Suppressor macrophage treated with lipopolysaccharide for 1 hour (primary cell): ENCODE results near the gene LGALS3.
A peak's percentile ranks its signal among the peaks of the same experiment; 100 is the strongest.

Source experiments
- DNase-seq, 3 donors: peaks; one replicate each; pipeline ENCODE4 v3.0.0-alpha.2; 2020 to 2022

Gene LGALS3

DNA sequence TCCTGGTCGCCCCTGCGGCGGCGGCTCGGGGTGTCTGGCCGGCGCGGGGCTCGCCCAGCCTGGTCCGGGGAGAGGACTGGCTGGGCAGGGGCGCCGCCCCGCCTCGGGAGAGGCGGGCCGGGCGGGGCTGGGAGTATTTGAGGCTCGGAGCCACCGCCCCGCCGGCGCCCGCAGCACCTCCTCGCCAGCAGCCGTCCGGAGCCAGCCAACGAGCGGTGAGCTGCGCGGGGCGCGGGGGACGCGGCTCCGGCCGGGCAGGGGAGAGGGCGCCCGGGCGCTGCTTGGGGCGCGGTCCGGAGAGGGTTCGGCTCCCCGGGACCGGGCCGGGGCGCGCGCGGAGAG lies at the start of gene LGALS3:
LGALS3 (plus strand) TSS at position 167 of the 342 bp plus-strand sequence. CDS start 8,122 bp downstream, outside the sequence.
- DNase-seq = peak; percentile 90 to 97 (median 93)

DNA sequence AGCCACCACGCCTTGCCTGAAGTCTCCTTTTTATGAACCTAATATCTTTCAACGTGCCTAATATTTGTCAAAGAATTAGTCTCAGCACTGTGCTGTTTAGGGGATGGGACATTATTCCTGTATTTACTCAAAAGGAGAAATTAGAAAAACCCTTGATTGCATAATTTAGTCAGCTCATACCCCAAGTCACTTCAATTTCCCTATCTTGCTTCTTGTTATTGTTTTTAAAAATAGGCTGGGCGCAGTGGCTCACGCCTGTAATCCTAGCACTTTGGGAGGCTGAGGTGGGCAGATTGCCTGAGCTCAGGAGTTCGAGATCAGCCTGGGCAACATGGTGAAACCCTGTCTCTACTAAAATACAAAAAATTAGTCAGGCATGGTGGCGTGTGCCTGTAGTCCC lies 49.1 kb upstream of the LGALS3 start:
- DNase-seq = peak; percentile 70 to 95 (median 95)

DNA sequence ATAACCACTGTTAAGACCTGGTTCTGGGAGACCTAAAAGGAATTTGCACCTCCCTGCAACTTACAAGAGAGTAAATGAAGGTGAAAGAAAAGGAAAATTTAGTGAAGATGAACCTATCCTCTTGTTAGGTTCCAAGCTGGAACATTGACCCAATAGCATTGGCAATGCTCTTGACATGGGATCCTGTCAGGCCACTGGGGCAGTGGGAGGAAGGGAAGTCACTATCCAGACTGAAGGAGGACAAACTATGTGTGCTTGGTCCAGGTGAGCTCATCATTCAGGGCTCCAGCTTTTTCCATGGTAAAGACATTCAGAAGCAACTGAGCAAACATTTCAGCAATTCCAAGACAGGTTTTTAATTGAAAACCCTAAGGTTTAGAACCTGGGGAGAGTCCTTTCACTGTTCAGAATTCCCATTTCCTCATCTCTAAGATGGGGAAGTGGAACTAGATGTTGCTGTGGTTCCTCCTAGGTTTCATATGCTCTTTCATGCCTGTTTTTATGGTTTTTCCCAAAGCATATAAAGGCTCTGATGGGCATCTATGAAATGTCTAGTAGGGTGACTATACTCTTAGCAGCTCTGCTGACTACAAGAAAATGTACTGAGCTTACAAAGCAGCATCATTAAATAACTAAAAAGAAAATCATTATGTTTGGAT lies 44.5 kb upstream of the LGALS3 start:
- DNase-seq = peak; percentile 67 to 88 (median 83)

DNA sequence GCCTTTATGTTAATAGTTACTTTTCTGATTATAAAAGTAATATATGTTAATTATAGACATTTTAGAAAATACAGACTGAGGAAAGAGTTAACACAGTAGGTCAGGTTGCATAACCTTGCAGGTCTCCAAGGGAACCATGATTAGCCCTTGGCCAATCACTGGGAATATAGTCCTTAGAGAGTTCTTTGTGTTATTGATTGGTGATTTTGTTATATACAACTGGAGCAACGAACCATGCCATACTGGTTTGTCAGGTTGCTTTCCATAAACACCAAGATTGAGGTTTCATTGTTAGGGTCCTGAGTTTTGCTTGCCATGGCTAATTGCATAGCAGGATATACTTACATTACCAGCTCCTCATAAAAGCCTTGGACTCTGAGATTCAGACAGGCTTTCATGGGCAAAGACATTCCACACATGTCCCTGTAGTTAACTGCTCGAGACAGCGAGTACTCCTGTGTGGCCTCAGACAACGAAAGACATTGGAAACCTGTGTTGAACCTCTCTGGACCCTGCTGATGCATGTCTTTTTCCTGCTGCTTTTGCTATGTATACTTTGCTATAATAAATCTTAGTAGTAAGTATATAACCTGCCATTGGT lies 43.9 kb upstream of the LGALS3 start:
- no peak for DNase-seq

DNA sequence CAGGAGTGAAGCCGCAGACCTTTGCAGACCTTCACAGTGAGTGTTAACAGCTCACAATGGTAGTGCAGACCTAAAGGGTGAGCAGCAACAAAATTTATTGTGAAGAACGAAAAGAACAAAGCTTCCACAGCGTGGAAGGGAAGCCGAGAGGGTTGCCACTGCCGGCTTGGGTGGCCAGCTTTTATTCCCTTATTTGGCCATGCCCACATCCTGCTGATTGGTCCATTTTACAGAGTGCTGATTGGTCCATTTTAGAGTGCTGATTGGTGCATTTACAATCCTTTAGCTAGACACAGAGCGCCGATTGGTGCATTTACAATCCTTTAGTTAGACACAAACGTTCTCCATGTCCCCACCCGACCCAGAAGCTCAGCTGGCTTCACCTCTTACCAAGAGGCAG lies 42.1 kb upstream of the LGALS3 start:
- DNase-seq = no peak

DNA sequence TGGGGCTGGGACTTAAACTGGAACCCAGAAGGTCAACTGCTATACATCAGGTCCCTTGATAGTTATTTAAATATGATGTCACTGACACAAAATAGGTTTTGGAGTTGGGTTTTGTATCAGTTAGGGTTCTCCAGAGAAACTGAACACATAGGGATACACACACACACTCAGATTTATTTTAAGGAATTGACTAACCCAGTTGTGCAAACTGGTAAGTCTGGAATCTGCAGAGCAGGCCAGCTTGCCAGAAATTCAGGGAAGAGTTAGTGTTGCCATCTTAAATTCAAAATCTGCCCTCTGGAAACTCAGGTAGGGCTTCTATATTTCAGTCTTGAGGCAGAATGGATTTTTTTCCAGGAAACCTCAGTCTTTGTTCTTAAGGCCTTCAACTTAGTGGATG lies 40.7 kb upstream of the LGALS3 start:
- DNase-seq = no peak

DNA sequence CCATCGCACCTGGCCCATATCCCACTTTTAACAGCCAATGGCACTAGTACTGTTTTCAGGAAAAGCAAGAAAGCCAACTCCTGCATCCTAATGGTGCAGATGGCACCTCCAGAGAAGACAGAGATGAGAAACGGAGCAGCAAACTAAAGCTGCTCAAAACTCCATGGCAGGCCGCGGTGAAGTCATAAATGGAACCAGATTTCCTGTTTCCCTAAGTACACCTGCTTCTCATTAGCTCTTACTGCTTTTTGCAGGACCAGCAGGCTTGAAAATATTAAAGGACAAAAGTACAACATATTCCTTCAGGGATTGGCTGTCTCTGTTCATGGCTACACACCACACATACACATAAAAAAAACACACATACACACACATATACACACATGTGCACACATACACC lies 36.7 kb upstream of the LGALS3 start:
- no peak for DNase-seq

DNA sequence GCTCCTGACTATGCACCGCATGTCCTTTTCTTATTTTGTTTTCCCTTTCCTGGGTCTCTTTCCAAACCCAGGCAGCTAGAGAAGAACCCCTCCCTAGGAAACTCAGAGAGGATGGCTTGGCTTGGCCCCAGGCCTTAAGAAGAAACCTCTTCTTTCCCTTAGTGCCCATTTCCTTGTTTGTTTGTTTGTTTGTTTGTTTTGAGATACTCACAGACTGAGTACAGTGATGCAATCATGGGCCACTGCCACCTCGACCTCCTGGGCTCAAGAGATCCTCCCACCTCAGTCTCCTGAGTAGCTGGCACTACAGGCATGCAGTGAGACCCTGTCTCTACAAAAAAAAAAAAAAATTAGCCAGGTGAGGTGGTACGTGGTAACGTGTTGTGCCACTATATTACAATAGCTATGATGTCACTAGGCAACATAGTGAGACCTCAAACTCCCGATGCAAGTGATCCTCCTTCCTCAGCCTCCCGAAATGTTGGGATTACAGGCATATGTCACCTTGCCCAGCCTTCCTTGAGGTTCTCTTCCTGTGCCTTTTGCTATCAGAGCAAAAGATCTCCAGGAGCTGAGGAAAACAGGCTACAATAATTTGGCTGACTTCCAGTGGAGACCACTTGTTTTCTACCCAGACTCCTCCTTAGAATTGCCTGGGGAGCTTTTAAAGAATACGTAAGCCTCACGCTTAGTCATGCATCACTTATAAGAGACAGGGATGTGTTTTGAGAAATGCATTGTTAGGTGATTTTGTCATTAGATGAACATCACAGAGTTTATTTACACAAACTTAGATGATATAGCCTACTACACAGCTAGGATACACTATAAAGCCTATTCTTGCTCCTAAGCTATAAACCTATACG lies 34.5 kb upstream of the LGALS3 start:
- no peak for DNase-seq

DNA sequence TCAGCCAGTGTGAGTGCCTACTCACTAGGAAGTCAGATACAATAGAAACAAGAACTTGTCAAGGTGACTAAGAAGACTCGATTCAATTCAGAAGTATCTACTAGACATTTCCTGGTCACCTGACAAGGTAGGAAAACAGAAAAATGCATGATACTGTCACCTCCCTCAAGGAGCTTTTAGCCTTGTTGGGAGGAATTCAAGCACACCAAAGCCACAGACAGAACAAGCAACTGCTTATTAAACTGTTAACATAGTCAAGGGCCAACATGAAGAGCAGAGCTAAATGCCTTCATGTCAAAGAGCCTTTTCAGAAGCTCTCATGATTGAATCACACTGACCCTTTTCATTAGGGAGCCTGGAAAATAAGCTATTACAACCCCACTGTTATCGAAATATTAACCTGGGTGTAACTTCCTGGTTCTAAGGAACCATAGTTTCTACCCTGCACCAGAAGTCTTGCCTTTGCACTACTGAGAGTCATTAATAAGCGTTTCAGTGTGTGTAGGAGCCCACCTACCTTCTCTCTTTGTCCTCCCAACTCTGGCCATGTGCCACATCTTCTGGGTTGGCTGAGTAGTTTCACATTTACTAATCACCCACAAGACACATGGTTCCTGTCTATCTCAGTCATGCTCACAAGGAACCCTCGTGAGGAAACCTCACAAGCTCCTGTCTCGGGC lies 31.0 kb upstream of the LGALS3 start:
- DNase-seq = peak; percentile 92 to 97 (median 96)

DNA sequence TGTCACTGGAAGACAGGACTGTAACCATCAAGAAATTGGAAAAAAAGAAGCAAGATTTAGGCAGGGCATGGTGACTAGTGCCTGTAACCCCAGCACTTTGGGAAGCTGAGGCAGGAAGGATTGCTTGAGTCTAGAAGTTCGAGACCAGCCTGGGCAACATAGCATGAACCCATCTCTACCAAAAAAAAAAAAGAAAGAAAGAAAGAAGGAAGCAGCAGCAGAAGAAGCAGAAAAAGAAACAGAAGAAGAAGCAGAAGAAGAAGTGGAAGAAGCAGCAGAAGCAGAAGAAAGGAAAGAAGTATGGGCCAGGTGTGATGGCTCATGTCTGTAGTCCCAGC lies 30.5 kb upstream of the LGALS3 start:
- no peak for DNase-seq

DNA sequence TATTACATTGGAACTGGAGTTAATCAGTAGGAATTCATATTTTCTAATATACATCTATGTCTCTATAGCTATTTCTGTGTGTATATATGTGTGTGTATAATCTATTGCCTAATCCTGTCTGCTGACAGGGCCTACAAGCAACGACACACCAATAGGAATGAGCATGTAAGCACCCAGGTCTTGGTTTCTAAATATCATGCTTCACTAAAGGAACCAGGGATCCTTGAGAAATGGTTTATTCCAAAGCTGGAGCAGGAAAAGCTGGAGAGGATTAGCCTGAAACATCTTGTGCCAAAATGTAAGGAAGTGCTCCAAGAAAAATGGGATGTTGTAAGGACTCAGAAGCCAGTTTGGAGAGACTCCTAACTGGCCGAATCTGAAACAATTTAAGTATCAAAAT lies 29.3 kb upstream of the LGALS3 start:
- DNase-seq = peak in 2 of 3 donors; percentile 33 to 37

DNA sequence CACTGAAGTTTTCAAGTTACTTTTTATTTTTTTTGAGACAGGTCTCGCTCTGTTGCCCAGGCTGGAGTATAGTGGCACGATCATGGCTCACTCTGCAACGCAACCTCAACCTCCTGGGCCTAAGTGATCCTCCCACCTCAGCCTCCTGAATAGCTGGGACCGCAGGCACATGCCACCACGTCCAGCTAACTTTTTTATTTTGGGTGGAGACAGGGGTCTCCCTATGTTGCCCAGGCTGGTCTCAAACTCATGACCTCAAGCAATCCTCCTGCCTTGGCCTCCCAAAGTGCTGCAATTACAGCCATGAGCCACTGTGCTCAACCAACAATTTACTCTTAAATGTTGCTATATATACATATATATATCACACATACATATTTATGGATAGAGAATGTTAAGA lies 27.4 kb upstream of the LGALS3 start:
- DNase-seq = no peak

DNA sequence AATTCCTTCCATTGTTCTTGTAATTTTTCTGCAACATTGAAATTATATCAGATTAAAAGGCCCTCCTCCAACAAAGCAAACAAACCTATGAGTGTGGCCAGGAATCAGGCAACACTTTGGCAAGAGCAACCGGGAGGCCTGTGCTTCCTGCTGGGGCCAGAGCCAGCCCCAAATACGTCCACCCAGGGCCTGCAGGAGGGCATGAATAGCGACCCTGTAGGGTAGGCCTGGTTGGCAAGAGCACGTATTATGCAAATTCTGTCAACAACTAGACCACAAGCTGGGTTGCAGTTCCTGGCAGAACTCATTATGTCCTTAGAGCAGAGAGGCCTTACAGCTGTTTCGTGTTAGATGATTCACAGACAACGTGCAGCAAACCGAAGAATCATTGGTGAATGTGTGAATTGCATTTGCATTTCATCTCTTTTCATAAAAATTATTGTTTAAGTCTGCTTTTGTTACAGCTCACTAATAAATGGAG lies 26.9 kb upstream of the LGALS3 start:
- DNase-seq = peak; percentile 68 to 87 (median 73)

DNA sequence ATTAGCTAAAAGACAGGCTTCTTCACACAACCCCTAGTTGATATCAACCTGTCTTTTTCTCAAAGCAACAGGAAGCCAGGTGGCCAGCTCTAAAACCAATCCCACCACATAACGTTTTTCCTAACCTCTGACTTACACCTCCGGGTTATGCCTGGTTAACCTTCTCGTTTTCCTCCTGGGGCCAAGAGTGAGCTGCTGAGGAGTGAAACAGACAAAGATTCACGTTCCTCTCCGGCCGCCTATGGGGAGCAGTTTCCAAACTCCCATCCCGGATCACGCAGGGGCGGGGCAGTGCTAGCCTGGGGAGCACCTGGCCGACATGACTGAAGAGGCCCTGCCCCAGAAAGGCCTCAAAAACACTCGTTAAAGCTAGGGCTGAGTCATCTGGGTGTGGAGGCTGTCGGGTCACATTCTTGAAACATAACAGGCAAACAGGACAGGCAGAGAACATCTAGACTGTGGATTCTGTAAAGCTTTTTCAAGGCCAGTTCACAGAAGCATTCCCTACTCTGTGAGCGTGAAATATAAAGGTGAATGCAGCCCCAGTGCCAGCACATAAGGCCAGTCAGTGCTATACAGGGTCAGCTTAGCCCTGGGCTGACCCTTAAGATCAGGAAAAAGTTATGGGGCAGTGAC lies 25.9 kb upstream of the LGALS3 start:
- peak in 2 of 3 donors; percentile 42 to 52 for DNase-seq

DNA sequence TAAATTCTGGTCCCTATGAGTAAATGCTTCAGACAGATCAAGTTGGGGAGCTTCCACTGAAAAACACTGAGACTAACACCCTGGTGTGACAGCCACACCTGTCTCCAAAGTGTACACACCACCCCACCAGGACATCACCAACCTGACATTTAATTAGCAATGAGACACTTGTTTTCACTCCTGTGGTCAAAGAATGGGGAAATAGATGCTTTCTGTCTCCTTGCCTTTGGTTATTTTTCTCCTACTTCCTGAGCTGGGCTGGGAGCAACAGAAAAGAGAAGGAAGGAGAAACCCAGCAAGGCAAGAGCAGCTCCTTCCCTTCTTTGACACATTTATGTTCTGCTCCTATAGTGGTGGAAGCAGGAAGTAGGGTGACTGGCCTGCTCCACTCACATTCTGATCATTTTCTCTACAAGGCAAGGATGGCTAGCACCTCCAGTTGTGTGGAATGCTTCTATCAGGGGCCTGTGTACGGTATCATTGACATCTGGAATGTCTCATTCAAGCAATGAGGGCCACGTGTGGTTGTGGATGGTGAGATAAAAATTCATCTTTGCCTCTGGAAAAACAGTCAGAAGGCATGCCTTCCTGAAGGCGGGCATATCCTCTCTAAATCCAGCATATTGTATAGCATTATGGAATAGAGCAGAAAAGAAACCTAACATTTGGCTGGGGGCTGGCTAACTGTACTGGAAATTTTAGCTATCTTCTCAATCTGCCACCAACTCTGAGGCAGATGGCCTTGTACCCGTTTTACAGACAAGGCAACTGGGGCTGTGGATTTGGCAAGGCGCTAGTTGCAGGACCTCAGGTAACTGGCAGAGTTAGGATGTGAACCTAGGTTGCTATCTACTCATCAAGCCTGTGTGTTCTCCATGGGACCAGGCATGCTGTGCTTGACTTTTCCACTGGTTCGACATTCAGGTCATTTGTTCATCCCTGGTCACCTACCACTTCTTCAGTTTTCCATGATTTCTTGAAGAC lies 24.8 kb upstream of the LGALS3 start:
- peak; percentile 53 to 67 (median 57) for DNase-seq

DNA sequence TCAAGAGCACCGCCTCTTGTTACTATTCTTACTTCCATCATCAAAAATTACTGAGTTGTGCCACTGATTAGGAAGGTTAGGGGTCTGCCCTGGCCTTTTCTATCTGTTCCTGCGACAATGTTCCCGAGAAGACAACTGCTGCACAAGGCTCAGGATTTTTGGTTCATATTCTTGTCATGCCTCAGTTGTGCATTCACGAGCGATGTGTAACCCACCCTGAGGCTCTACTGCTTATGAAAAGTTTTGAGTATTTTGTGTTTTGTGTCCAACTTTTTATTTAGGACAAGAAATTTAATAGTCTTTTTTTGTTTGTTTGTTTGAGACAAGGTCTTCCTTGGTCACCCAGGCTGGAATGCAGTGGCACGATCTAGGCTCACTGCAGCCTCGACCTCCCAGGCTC lies 23.1 kb upstream of the LGALS3 start:
- no peak for DNase-seq

DNA sequence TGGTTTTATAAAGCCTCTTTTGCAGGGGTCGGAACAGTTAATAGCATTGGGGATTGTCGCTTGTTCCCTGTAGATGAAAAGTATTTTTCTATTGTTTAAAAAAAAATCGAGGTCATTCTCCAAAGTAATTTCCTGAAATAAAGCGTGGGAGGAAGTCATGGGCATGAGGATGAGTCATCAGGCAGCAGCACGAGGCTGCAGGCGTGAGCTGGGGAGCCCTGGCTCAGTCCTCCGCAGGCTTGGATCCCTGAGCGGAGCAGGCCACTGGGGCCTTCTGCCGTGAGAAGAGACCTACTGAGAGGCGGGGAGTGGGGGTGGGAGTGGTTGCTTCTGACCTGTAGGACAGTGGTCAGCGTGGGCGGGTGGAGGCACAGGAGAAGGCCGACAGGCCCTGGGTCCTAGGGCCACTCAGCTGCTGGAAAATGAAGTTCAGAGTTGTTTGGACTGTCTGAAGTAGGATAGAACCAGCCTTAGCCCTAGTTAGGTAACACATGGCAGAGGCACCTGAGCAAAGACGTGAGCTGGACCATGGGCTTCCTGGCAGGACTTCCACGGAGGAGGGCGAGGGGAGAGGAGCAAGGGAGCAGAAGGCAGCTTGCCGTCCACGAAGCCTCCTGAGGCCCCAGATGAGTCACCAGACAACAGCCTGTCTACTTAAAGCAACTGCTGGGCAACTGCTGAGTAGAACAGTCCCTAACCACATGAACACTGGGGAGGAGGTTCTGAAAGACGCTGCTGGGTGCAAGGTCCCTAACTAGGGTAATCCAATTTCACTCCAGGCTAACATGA lies 21.1 kb upstream of the LGALS3 start:
- DNase-seq = peak; percentile 94 to 98 (median 97)

DNA sequence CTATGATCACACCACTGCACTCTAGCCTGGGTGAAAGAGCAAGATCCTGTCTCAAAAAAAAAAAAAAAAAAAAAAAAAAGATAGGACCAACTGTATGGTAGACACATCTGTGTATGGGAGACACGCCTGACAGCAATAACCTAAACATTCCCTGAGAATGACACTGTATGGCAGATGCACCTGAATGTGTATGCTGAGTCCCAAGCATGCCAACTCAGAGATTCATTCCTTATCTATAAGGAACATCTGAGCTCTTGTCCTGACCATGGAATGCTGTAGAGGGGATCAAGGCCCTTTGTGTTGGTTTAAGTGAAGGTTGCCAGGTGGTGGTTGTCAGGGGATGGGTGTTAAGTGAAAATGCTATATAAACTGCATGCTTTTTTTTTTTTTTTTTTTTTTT lies 19.2 kb upstream of the LGALS3 start:
- no peak for DNase-seq

DNA sequence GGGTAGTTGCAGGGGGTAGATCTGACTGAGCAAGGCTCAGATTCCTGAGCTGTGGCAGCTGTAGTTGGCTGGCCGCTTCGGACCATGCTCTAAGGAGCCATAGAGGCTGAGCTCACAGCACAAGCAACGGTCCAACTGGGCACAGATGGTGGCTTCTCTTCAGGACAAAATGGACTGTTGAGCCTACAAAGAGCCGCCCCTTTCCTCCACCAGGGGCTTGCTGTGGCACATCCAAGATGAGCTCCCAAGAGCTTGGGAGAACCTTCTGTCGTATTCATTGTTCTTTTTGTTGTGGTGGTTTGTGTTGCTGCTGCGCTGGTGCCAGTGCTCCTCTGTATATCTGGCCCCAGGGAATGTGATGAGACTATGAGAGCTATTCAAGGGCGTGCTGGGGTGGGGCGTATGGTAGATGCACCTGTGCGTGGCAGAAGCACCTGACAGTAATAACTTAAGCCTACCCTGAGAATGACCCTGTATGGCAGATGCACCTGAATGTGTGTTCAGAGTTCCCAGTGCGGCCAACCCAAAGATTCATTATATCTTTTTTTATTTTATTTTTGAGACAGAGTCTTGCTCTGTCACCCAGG lies 17.8 kb upstream of the LGALS3 start:
- no peak for DNase-seq

DNA sequence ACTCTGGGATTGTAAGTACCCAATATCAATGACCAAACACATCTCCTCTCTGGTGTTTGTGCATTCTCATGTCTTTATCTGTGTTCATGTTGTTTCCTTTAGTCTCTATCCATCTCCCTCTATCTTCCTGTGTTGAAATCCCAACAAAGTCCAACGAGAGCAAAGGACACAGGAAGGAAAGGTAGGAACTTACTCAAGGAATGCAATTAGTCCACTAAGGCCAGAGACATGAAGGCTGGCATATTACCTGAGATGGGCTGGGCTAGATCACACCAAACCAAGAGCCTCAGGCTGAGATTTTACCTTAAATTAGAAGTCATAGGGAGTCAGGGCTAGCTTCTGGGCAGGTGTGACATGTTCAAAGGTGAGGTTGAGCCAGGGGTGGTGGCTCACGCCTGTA lies 14.3 kb upstream of the LGALS3 start:
- no peak for DNase-seq
